ENCODE data around the gene ACAD10.
"Not testable (repeated sequence)": the region's sequence is repeated elsewhere in the genome, so short reads cannot be mapped to it uniquely, and the experiment has no call there.

The ACAD10 gene

GRCh38 chr12:111685811-111686573, at the start of gene ACAD10, which contains the start of gene BRAP:
Gene ACAD10 (plus strand): TSS chr12:111686053. CDS start chr12:111692710, 6,657 bp downstream.
Gene BRAP (minus strand): TSS chr12:111685956. CDS start chr12:111685792, 164 bp downstream.
- DNase-seq (ENCODE audit: low spot score) (peak; percentile 98), FAIRE-seq (peak; percentile 68)

GRCh38 chr12:111636209-111636945, 49.5 kb upstream of the ACAD10 start:
- DNase-seq (ENCODE audit: low spot score): no peak
- FAIRE-seq: no peak

- no peak for FAIRE-seq
- DNase-seq (ENCODE audit: low spot score): no peak
These were observed 47.3 kb upstream of the ACAD10 start for GRCh38 chr12:111638556-111638955.

GRCh38 chr12:111640506-111640905, 45.3 kb upstream of the ACAD10 start:
- FAIRE-seq: no peak
- DNase-seq (ENCODE audit: low spot score): no peak

GRCh38 chr12:111642681-111643426, 43.0 kb upstream of the ACAD10 start:
- DNase-seq (ENCODE audit: low spot score): no peak
- FAIRE-seq: no peak

GRCh38 chr12:111643427-111643826, 42.4 kb upstream of the ACAD10 start:
- DNase-seq (ENCODE audit: low spot score) (no peak), FAIRE-seq (no peak)

GRCh38 chr12:111645433-111645832, 40.4 kb upstream of the ACAD10 start:
- DNase-seq (ENCODE audit: low spot score): peak; percentile 35

GRCh38 chr12:111650912-111651311, 34.9 kb upstream of the ACAD10 start:
- DNase-seq (ENCODE audit: low spot score) (no peak), FAIRE-seq (no peak)

More at GRCh38 chr12:111645433-111645832, 40.4 kb upstream of the ACAD10 start:
- FAIRE-seq: no peak

GRCh38 chr12:111652530-111652929, 33.3 kb upstream of the ACAD10 start:
- DNase-seq (ENCODE audit: low spot score); FAIRE-seq: not testable (repeated sequence)

GRCh38 chr12:111653596-111653995, 32.3 kb upstream of the ACAD10 start:
- no peak for FAIRE-seq

GRCh38 chr12:111655356-111655755, 30.5 kb upstream of the ACAD10 start:
- FAIRE-seq: no peak
- no peak for DNase-seq (ENCODE audit: low spot score)

More at GRCh38 chr12:111653596-111653995, 32.3 kb upstream of the ACAD10 start:
- DNase-seq (ENCODE audit: low spot score): no peak

GRCh38 chr12:111656016-111656415, 29.8 kb upstream of the ACAD10 start:
- DNase-seq (ENCODE audit: low spot score): no peak
- no peak for FAIRE-seq

- FAIRE-seq (no peak), DNase-seq (ENCODE audit: low spot score) (no peak)
These were observed 21.4 kb upstream of the ACAD10 start for GRCh38 chr12:111664499-111664898.

- FAIRE-seq (no peak), DNase-seq (ENCODE audit: low spot score) (no peak)
These were observed 20.6 kb upstream of the ACAD10 start for GRCh38 chr12:111664961-111665865.

GRCh38 chr12:111672822-111673381, 13.0 kb upstream of the ACAD10 start:
- no peak for DNase-seq (ENCODE audit: low spot score)
- FAIRE-seq: no peak

GRCh38 chr12:111673503-111673902, 12.3 kb upstream of the ACAD10 start:
- FAIRE-seq (no peak), DNase-seq (ENCODE audit: low spot score) (no peak)

GRCh38 chr12:111677186-111677585, 8.7 kb upstream of the ACAD10 start:
- DNase-seq (ENCODE audit: low spot score) (no peak), FAIRE-seq (no peak)

GRCh38 chr12:111684485-111685198, 1.2 kb upstream of the ACAD10 start:
- DNase-seq (ENCODE audit: low spot score): not testable (repeated sequence)

GRCh38 chr12:111685322-111685810, 487 bp upstream of the ACAD10 start:
- DNase-seq (ENCODE audit: low spot score) (no peak), FAIRE-seq (no peak)

More at GRCh38 chr12:111684485-111685198, 1.2 kb upstream of the ACAD10 start:
- FAIRE-seq: not testable (repeated sequence)

Measured in urothelium cell line (cell line).